Measurements from ENCODE around the gene NUDT22.
A peak's percentile ranks its signal among the peaks of the same experiment; 100 is the strongest.

GRCh38 chr11:64269540-64270220, 43.6 kb downstream of the NUDT22 start:
- peak in 1 of 2 experiments; percentile 3; a peak in 1 of 4 replicates for TF ChIP-seq CTCF (conservative IDR thresholded peaks at IDR 0.05; ENCODE audit: low read depth in 2 of 2)
- TF ChIP-seq CREB1 (CRISPR knock-in tag; IDR thresholded peaks at IDR 0.05; ENCODE audit: low read depth), result peak; percentile 60; the same call in 1 of the 2 replicates
- no peak for TF ChIP-seq EZH2phosphoT487 (IDR thresholded peaks at IDR 0.05; ENCODE audit: unreplicated experiment)
- TF ChIP-seq POLR2AphosphoS5 (IDR thresholded peaks at IDR 0.05; ENCODE audit: low read depth), result peak; percentile 81
- TF ChIP-seq EZH2 (IDR thresholded peaks at IDR 0.05; ENCODE audit: low read depth, unreplicated experiment), result no peak

Data from GM23338 (cell line).